HepG2 (cell line): ENCODE results near the gene DYNLT2B. TPM values are rescaled to one million over a fixed set of nuclear protein-coding genes. Genes with fewer than 3 reads are reported as not detected.
A peak's percentile ranks its signal among the peaks of the same experiment; 100 is the strongest.

Source experiments
- CHD4 ChIP-seq: fragments of 200-600 bp; sonication (generic); IDR thresholded peaks from 2 replicates; pipeline ENCODE4 v1.7.0; 2017; ENCODE audit warnings: mild to moderate bottlenecking, low read length, borderline replicate concordance
- HMGXB4 ChIP-seq, 2 experiments: sonication (generic) in 1 of 2; formaldehyde crosslinking in 1 of 2; IDR thresholded peaks; 2 replicates each; pipeline versions ENCODE4 v1.4.0 to v1.6.1; 2018 to 2020; ENCODE audit warnings: missing genetic modification reagents in 2 of 2, borderline replicate concordance in 1 of 2, low read depth in 1 of 2, mild to moderate bottlenecking in 1 of 2, missing biosample characterization in 1 of 2
- KDM5A ChIP-seq: fragments of 200-600 bp; sonication (generic); IDR thresholded peaks from 2 replicates; pipeline ENCODE4 v1.7.0; 2018; ENCODE audit warnings: antibody characterized with exemption, mild to moderate bottlenecking, low read length, borderline replicate concordance
- KLF15 ChIP-seq: sonication (generic); formaldehyde crosslinking; IDR thresholded peaks from 2 replicates; pipeline ENCODE4 v1.8.1; 2023; ENCODE audit warnings: borderline replicate concordance, mild to moderate bottlenecking, inconsistent platforms, missing genetic modification reagents, mixed read lengths
- NFRKB ChIP-seq: fragments of 450-650 bp; IDR thresholded peaks from 2 replicates; pipeline ENCODE4 v1.6.1; 2017
- PRPF4 ChIP-seq: fragments of 200-400 bp; formaldehyde crosslinking; IDR thresholded peaks from 2 replicates; pipeline ENCODE4 v1.6.1; 2016; ENCODE audit warnings: low read length, low read depth; ENCODE audit not compliant: poor library complexity, severe bottlenecking
- RELA ChIP-seq: sonication (generic); formaldehyde crosslinking; IDR thresholded peaks from 2 replicates; pipeline ENCODE4 v1.4.0; 2020; ENCODE audit warnings: missing genetic modification reagents
- RFXANK ChIP-seq: IDR thresholded peaks from 2 replicates; pipeline ENCODE4 v1.6.1; 2016
- STAT6 ChIP-seq: sonication (generic); formaldehyde crosslinking; IDR thresholded peaks from 2 replicates; pipeline ENCODE4 v1.4.0; 2020; ENCODE audit warnings: missing genetic modification reagents, mild to moderate bottlenecking, borderline replicate concordance
- WIZ ChIP-seq: sonication (generic); formaldehyde crosslinking; IDR thresholded peaks from 2 replicates; pipeline ENCODE4 v1.5.1; 2020; ENCODE audit warnings: mild to moderate bottlenecking, missing genetic modification reagents
- ZMAT3 ChIP-seq: sonication (generic); formaldehyde crosslinking; conservative IDR thresholded peaks from 2 replicates; pipeline ENCODE4 v1.7.0; 2021; ENCODE audit warnings: missing genetic modification reagents
- ZNF180 ChIP-seq: sonication (generic); formaldehyde crosslinking; IDR thresholded peaks from 2 replicates; pipeline ENCODE4 v1.4.0; 2020; ENCODE audit warnings: low read depth, missing genetic modification reagents, borderline replicate concordance
- ZNF207 ChIP-seq: fragments of 450-650 bp; IDR thresholded peaks from 2 replicates; pipeline ENCODE4 v1.6.1; 2016; ENCODE audit warnings: antibody characterized with exemption, borderline replicate concordance
- ZNF276 ChIP-seq: sonication (generic); formaldehyde crosslinking; IDR thresholded peaks from 2 replicates; pipeline ENCODE4 v1.4.0; 2020; ENCODE audit warnings: mild to moderate bottlenecking, low read depth, missing genetic modification reagents
- ZNF510 ChIP-seq: sonication (generic); formaldehyde crosslinking; IDR thresholded peaks from 2 replicates; pipeline ENCODE4 v1.4.0; 2020; ENCODE audit warnings: low read depth, mild to moderate bottlenecking, missing genetic modification reagents
- ZNF543 ChIP-seq: sonication (generic); formaldehyde crosslinking; IDR thresholded peaks from 2 replicates; pipeline ENCODE4 v1.4.0; 2020; ENCODE audit warnings: mild to moderate bottlenecking, missing genetic modification reagents
- ZNF678 ChIP-seq: sonication (generic); formaldehyde crosslinking; IDR thresholded peaks from 2 replicates; pipeline ENCODE4 v1.4.0; 2020; ENCODE audit warnings: mild to moderate bottlenecking, missing genetic modification reagents
- ZNF747 ChIP-seq: sonication (generic); formaldehyde crosslinking; IDR thresholded peaks from 2 replicates; pipeline ENCODE4 v1.8.1; 2023; ENCODE audit warnings: missing genetic modification reagents, mild to moderate bottlenecking, borderline replicate concordance
- polyA plus RNA-seq, 8 experiments: library from polyadenylated mRNA; depleted of rRNA in 3 of 8; stranded (reverse) in 7 of 8; unstranded in 1 of 8; fragments of >200 nt; fragmentation: Illumina TruSeq in 4 of 8; extraction: Trizol in 4 of 8; gene quantifications; 2 replicates each; pipeline versions ENCODE4 v1.2.1 to v1.2.3, GENCODE V29; 2011 to 2016; ENCODE audit warnings: low read depth in 4 of 8, missing spikeins in 1 of 8, mixed read lengths in 1 of 8; ENCODE audit not compliant: insufficient read depth in 1 of 8
- total RNA-seq, 5 experiments: library from RNA; depleted of rRNA; stranded (reverse); fragments of >200 nt; fragmentation: Illumina TruSeq; extraction: Trizol; gene quantifications; 2 replicates each; pipeline ENCODE4 v1.2.3, GENCODE V29; 2016; ENCODE audit warnings: low read depth in 1 of 5
- TF ChIP-seq, protein P1 (sequence below): sonication (generic); formaldehyde crosslinking; IDR thresholded peaks from 2 replicates; pipeline ENCODE4 v1.5.1; 2020; ENCODE audit warnings: mild to moderate bottlenecking, missing genetic modification reagents

The DYNLT2B gene
- total and polyA plus RNA-seq, 2 of the 13 experiments (the other 11 are each of a cell fraction or from before 2014, with no cell fraction given) = 4.0 to 7.0 TPM

DNA sequence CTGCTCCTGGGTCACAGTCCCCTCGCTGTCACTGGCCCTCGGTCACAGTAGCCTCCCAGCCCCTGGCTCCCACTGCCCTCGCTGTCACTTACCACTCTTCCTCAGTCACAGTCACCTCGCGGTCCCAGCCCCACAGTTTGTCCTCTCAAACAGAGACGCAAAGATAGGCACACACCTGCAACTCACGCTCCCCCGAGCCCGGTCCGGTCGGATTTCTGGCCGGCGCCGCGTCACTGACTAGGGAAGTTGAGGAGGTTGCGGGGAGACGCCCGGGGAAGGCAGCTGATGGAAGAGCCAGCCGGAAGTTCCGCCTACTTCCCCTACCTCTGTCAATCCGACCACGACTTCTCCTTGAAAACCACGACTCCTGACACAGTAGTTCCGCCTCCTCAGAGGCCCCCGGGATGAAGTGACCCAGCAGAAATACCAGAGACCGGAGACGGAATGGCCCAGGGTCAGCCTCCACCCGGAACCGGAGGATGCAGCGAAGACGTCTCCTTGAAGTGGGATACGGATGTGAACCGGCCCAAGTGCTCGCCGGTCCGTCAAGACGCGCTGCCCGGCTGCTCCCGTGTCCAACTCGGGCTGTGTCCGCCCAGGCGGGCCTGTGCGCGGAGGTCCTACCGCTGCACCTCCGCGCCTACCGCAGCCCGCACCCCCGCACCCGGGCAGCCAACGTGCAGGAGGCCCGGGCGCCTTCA lies 30.4 kb downstream of the DYNLT2B start, which contains the start of gene PCYT1A (continued):
- TF ChIP-seq KDM5A (peak; percentile 93), ZNF543 (CRISPR knock-in tag) (peak; percentile 73; the same call in 1 of the 2 replicates), STAT6 (CRISPR knock-in tag) (peak; percentile 98; the same call in 1 of the 2 replicates), PRPF4 (no peak), KLF15 (CRISPR knock-in tag) (0 out of 2 replicates have a peak, but pooled peaks have one; percentile 28), RELA (CRISPR knock-in tag) (peak; percentile 85), RFXANK (CRISPR knock-in tag) (no peak), ZMAT3 (no peak; the same call in 1 of the 2 replicates), ZNF207 (no peak), CHD4 (no peak), ZNF510 (CRISPR knock-in tag) (no peak), ZNF678 (CRISPR knock-in tag) (peak; percentile 51; the same call in 1 of the 2 replicates), NFRKB (no peak), HMGXB4 (CRISPR knock-in tag; IDR thresholded peaks at IDR 0.05; ENCODE audit: borderline replicate concordance in 1 of 2, low read depth in 1 of 2) (peak; percentile 69 to 94; a peak in 3 of 4 replicates), ZNF180 (CRISPR knock-in tag) (no peak), ZNF747 (peak; percentile 32; the same call in 1 of the 2 replicates), ZNF276 (CRISPR knock-in tag) (peak; percentile 58; the same call in 1 of the 2 replicates), WIZ (CRISPR knock-in tag) (0 out of 2 replicates have a peak, but pooled peaks have one; percentile 47)
- TF ChIP-seq, protein P1, sequence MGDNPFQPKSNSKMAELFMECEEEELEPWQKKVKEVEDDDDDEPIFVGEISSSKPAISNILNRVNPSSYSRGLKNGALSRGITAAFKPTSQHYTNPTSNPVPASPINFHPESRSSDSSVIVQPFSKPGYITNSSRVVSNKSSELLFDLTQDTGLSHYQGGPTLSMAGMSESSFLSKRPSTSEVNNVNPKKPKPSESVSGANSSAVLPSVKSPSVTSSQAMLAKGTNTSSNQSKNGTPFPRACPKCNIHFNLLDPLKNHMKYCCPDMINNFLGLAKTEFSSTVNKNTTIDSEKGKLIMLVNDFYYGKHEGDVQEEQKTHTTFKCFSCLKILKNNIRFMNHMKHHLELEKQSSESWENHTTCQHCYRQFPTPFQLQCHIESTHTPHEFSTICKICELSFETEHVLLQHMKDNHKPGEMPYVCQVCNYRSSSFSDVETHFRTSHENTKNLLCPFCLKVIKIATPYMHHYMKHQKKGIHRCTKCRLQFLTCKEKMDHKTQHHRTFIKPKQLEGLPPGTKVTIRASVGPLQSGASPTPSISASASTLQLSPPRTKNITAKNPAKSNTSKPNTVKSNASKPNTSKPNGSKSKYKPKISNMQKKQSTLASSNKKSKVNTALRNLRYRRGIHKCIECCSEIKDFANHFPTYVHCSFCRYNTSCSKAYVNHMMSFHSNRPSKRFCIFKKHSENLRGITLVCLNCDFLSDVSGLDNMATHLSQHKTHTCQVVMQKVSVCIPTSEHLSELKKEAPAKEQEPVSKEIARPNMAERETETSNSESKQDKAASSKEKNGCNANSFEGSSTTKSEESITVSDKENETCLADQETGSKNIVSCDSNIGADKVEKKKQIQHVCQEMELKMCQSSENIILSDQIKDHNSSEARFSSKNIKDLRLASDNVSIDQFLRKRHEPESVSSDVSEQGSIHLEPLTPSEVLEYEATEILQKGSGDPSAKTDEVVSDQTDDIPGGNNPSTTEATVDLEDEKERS (CRISPR knock-in tag) = peak; percentile 80; the same call in 1 of the 2 replicates
